SJCRH30 (cell line): ENCODE results near the gene PARG. TPM values are rescaled to one million over a fixed set of nuclear protein-coding genes. Genes with fewer than 3 reads are reported as not detected.
"Not testable (repeated sequence)": the region's sequence is repeated elsewhere in the genome, so short reads cannot be mapped to it uniquely, and the experiment has no call there.

Experiments used
- DNase-seq, 2 experiments: peaks; one replicate each; pipeline ENCODE4 v3.0.0-alpha.2; 2015 to 2020
- H3K27ac ChIP-seq: fragments of 250-450 bp; sonication (Bioruptor Pico); 2 replicates; pipeline ENCODE4 v1.5.1; 2020; ENCODE audit warnings: mild to moderate bottlenecking, moderate library complexity
- H3K27me3 ChIP-seq: fragments of 250-450 bp; sonication (Bioruptor Pico); 2 replicates; pipeline ENCODE4 v1.5.1; 2020; ENCODE audit warnings: mild to moderate bottlenecking, moderate library complexity
- H3K36me3 ChIP-seq: fragments of 250-450 bp; sonication (Bioruptor Pico); 2 replicates; pipeline ENCODE4 v1.5.1; 2020; ENCODE audit warnings: mild to moderate bottlenecking, moderate library complexity
- H3K4me1 ChIP-seq: fragments of 250-450 bp; sonication (Bioruptor Pico); 2 replicates; pipeline ENCODE4 v1.5.1; 2020; ENCODE audit warnings: mild to moderate bottlenecking, moderate library complexity
- H3K4me3 ChIP-seq: fragments of 250-450 bp; sonication (Bioruptor Pico); 2 replicates; pipeline ENCODE4 v1.5.1; 2020; ENCODE audit warnings: mild to moderate bottlenecking, moderate library complexity
- H3K9me3 ChIP-seq: fragments of 250-450 bp; sonication (Bioruptor Pico); replicated peaks from 2 replicates; pipeline ENCODE4 v1.5.1; 2020; ENCODE audit warnings: mild to moderate bottlenecking, moderate library complexity
- total RNA-seq: library from RNA; depleted of rRNA; stranded (reverse); fragments of >200 nt; shearing (Covaris generic); gene quantifications from 2 replicates; pipeline ENCODE4 v1.2.3, GENCODE V29; 2014

Gene PARG
- total RNA-seq, 1 experiment from 2014 or later, result 25.6 TPM

- Histone ChIP-seq H3K27ac (no peak overlapping the region), H3K36me3 (peaks cover 3% of the 10 kb centered on the region; the same call in 1 of the 2 replicates), H3K9me3 (no peaks in the 10 kb centered on the region), H3K4me1 (no peaks in the 10 kb centered on the region), H3K27me3 (no peaks in the 10 kb centered on the region), H3K4me3 (no peak overlapping the region)
- no peak for DNase-seq
These were observed 122.4 kb downstream of the PARG start for GRCh38 chr10:49819234-49819958.

DNA sequence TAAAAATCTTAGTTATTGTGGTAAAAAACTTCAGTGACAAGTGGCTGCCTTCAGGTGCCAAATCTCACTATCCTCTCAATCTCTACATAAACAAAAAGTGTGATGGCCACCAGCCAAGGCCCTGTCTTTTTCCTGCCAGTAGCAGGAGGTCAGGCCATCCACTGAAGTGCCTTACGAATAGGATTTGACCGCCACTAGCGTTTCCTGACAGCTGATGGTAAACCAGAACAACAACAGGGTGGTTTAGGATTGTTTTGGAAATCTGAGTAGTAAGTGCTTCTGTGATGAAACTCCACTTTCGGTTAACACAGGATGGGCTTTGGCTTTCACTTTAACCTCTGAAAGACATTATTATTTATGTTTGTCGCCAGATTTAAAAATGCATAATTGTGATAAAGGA is 124.0 kb downstream of the PARG start:
- Histone ChIP-seq H3K4me1 (no peaks in the 10 kb centered on the region), H3K4me3 (no peak overlapping the region), H3K9me3 (no peaks in the 10 kb centered on the region), H3K27me3 (no peaks in the 10 kb centered on the region), H3K27ac (no peak overlapping the region), H3K36me3 (peaks cover 3% of the 10 kb centered on the region; the same call in 1 of the 2 replicates)
- DNase-seq, result peak; percentile 3 to 5

DNA sequence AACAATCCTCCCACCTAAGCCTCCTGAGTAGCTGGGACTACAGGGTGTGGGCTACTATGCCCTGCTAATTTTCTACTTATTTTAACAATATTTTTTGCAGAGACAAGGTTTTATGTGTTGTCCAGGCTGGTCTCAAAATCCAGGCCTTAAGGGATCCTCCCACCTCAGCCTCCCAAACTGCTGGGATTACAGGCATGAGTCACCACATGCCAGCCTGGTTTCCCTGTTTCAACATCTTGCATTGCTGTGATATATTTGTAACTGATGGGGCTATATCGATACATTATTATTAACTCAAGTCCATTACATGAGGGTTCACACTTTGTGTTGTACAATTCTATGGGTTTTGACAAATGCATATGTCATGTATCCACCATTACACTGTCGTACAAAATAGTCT is 137.8 kb downstream of the PARG start:
- Histone ChIP-seq H3K4me3 (no peak overlapping the region), H3K27ac (no peak overlapping the region), H3K27me3 (no peaks in the 10 kb centered on the region), H3K9me3 (no peaks in the 10 kb centered on the region), H3K36me3 (no peaks in the 10 kb centered on the region), H3K4me1 (no peaks in the 10 kb centered on the region)
- no peak for DNase-seq

DNA sequence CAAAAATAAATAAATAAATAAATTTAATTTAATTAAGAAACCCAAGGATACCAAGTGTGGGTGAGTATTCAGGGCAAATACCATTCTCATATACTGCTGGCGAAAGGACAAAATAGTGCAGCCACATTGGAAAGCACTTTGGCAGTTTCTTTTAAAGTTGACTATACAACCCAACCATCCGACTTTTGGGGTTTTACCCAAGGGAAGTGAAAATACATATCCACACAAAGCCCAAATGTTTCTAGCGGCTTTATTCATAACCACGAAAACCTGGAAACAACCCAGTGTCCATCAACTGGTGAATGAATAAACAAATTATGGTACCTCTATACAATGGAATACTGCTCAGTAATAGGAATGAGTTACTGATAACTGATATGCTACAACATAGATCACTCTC is 143.6 kb downstream of the PARG start:
- no peak for DNase-seq
- no peaks in the 10 kb centered on the region for H3K27me3 ChIP-seq
- H3K4me1 ChIP-seq, result no peaks in the 10 kb centered on the region
- H3K4me3 ChIP-seq, result no peak overlapping the region
- H3K27ac ChIP-seq, result no peak overlapping the region
- H3K36me3 ChIP-seq, result no peaks in the 10 kb centered on the region
- H3K9me3 ChIP-seq, result no peaks in the 10 kb centered on the region

GRCh38 chr10:49791100-49791499 is 150.7 kb downstream of the PARG start:
- Histone ChIP-seq H3K36me3 (no peaks in the 10 kb centered on the region), H3K9me3 (no peaks in the 10 kb centered on the region), H3K27me3 (no peaks in the 10 kb centered on the region), H3K4me3 (no peak overlapping the region), H3K27ac (no peak overlapping the region), H3K4me1 (no peaks in the 10 kb centered on the region)
- no peak for DNase-seq

GRCh38 chr10:49784681-49785080 is 157.1 kb downstream of the PARG start:
- Histone ChIP-seq H3K4me3 (no peak overlapping the region), H3K27me3 (no peaks in the 10 kb centered on the region), H3K36me3 (no peaks in the 10 kb centered on the region), H3K9me3 (no peaks in the 10 kb centered on the region), H3K4me1 (no peaks in the 10 kb centered on the region), H3K27ac (no peak overlapping the region)
- no peak for DNase-seq

DNA sequence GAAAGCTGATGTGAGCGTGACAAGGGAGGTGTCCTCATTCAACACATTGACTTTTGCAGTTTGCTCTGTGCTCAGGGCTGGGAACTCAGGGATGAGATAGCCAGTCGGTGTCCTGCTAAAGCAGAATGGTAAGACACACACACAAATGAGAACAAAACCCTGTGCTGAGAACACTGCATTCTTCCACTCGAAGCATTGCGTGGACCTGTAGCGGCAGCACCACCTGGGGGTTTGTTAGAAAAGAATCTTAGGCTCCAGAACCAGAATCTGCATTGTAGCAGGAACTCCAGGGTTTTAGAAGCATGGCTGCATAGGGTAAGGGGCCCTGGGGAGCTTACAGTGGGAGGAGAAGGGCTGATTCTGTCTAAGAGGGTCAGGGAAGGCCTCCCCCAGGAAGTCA is 158.2 kb downstream of the PARG start:
- no peaks in the 10 kb centered on the region for H3K4me1 ChIP-seq
- no peaks in the 10 kb centered on the region for H3K9me3 ChIP-seq
- H3K4me3 ChIP-seq, result no peak overlapping the region
- no peaks in the 10 kb centered on the region for H3K27me3 ChIP-seq
- DNase-seq, result no peak
- H3K36me3 ChIP-seq, result no peaks in the 10 kb centered on the region
- H3K27ac ChIP-seq, result no peak overlapping the region

- H3K27ac ChIP-seq, result no peak overlapping the region
- H3K4me1 ChIP-seq, result no peaks in the 10 kb centered on the region
- no peak for DNase-seq
- H3K4me3 ChIP-seq, result no peak overlapping the region
- no peaks in the 10 kb centered on the region for H3K27me3 ChIP-seq
- H3K9me3 ChIP-seq, result no peaks in the 10 kb centered on the region
- no peaks in the 10 kb centered on the region for H3K36me3 ChIP-seq
These were observed 160.6 kb downstream of the PARG start for GRCh38 chr10:49781247-49781646.

DNA sequence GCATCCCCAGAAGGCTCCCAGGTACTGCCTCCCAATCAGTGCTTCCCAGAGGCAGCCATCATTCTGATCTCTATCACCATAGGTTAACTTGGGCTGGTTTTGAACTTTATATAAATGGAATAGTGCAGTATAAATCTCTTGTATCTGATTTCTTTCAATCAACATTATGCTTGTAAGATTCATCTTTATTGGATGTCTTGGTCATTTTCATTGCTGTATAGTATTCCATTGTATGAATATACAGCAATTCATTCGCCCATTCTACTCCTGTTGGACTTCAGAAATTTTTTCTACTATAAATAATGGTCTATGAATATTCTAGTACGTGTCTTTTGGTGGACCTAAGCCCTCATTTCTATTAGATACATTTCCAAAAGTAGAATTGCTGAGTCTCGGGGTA is 163.6 kb downstream of the PARG start:
- H3K4me3 ChIP-seq, result no peak overlapping the region
- H3K27ac ChIP-seq, result no peak overlapping the region
- no peaks in the 10 kb centered on the region for H3K27me3 ChIP-seq
- H3K9me3 ChIP-seq, result no peaks in the 10 kb centered on the region
- H3K4me1 ChIP-seq, result no peaks in the 10 kb centered on the region
- H3K36me3 ChIP-seq, result no peaks in the 10 kb centered on the region
- DNase-seq, result no peak

DNA sequence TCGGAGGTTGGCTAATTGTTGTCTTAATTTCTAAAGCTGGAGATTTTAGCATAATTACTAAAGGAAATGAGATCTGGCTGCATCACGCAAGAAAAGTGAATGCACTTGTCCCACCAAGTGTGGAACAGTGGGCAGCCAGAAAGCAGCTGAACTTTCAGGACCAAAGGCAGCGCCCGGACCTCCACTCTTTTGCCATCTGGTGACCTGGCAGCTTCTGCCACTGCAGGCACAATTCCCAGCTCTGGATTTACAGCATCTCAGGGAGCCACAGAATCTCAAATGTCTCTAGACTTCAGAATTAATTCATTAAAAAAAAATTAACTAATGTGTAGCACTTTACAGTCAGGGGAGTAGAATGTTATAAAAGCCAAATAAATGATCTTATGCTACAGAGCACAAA is 165.0 kb downstream of the PARG start:
- no peaks in the 10 kb centered on the region for H3K4me1 ChIP-seq
- no peak overlapping the region for H3K27ac ChIP-seq
- DNase-seq, result no peak
- H3K4me3 ChIP-seq, result no peak overlapping the region
- no peaks in the 10 kb centered on the region for H3K9me3 ChIP-seq
- no peaks in the 10 kb centered on the region for H3K27me3 ChIP-seq
- H3K36me3 ChIP-seq, result no peaks in the 10 kb centered on the region

DNA sequence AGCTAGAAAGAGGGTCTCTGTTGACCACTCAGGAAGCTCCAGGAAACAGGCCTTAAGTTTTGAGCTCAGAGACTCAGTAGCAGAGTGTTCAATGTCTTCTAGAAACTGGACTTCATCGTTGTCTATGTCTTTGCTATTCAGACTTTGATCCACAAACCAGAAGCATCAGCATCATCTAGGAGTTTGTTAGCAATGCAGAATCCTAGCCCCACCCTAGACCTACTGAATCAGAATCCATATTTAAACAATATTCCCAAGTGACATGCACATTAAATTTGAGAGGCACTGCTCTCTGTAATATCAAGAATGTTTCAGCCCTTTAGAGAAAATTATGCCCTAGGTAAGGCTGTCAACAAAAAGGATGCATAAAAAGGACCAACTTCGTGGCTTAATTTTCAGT is 166.8 kb downstream of the PARG start:
- Histone ChIP-seq H3K27me3 (no peaks in the 10 kb centered on the region), H3K36me3 (no peaks in the 10 kb centered on the region), H3K27ac (no peak overlapping the region), H3K9me3 (no peaks in the 10 kb centered on the region), H3K4me3 (no peak overlapping the region), H3K4me1 (no peaks in the 10 kb centered on the region)
- no peak for DNase-seq

DNA sequence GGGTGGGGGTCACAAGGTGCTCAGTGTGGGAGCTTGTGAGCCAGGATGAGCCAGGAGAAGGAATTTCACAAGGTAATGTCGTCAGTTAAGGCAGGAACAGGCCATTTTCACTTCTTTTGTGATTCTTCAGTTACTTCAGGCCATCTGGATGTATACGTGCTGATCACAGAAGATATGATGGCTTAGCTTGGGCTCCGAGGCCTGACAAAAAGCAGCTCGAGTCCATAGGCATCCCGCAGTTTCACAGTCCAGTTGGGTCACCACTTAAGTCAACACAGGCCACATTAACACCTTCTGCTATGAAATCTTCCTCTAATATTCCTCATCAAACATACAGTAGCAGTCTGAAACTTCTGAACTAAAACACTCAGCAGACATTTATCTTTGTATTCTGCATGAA is 168.9 kb downstream of the PARG start:
- not testable (repeated sequence) for H3K27ac ChIP-seq, H3K4me3 ChIP-seq, H3K36me3 ChIP-seq, H3K27me3 ChIP-seq, H3K4me1 ChIP-seq, DNase-seq, H3K9me3 ChIP-seq

DNA sequence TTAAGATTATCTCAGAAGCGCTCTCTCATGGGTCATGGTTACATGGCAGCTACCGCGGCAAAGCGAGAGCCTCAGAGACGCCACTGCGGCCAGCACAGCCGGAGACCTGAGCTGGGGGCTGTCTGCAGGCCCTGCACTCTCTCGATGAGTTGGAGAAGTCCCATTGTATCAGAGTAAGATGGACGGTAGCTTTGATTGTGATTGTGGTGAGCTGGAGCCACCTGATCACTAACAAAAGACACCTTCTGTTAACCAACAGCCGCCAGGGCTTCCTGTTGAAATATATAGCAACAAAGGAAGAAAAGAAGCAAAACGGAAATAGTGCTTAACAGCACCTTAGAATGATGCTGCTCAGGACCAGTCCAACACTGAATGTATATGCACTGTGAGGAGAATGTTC is 170.8 kb downstream of the PARG start:
- DNase-seq, H3K4me3 ChIP-seq, H3K36me3 ChIP-seq, H3K4me1 ChIP-seq, H3K27me3 ChIP-seq, H3K27ac ChIP-seq, H3K9me3 ChIP-seq: not testable (repeated sequence)

DNA sequence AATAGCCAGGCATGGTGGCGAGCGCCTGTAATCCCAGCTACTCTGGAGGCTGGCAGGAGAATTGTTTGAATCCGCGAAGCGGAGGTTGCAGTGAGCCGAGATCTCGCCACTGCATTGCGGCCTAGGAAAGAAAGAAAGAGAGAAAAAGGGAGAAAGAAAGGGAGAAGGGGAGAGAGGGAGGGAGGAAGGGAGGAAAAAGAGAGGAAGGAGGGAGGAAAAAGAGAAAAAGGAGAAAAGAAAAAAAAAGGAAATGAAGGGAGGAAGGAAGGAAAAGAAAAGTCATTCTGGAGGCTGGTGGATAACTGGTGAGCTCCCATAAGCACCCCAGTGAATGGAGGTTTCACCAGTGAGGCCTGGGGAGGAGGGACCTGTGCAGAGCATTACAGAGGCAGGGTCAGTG is 172.1 kb downstream of the PARG start:
- DNase-seq, result no peak
- Histone ChIP-seq H3K4me3 (no peak overlapping the region), H3K9me3 (no peaks in the 10 kb centered on the region)

GRCh38 chr10:49768731-49769130 is 173.1 kb downstream of the PARG start:
- H3K36me3 ChIP-seq, result no peaks in the 10 kb centered on the region
- DNase-seq, result no peak
- H3K27ac ChIP-seq, result no peak overlapping the region
- H3K4me3 ChIP-seq, result no peak overlapping the region
- H3K9me3 ChIP-seq, result no peaks in the 10 kb centered on the region
- H3K4me1 ChIP-seq, result no peaks in the 10 kb centered on the region
- no peaks in the 10 kb centered on the region for H3K27me3 ChIP-seq

More for the DNA sequence above, 172.1 kb downstream of the PARG start:
- no peaks in the 10 kb centered on the region for H3K4me1 ChIP-seq
- H3K27ac ChIP-seq, result no peak overlapping the region
- H3K27me3 ChIP-seq, result no peaks in the 10 kb centered on the region
- no peaks in the 10 kb centered on the region for H3K36me3 ChIP-seq

- DNase-seq, result no peak
- Histone ChIP-seq H3K4me3 (no peak overlapping the region), H3K27me3 (no peaks in the 10 kb centered on the region), H3K9me3 (no peaks in the 10 kb centered on the region), H3K36me3 (no peaks in the 10 kb centered on the region), H3K27ac (no peak overlapping the region), H3K4me1 (no peaks in the 10 kb centered on the region)
These were observed 173.5 kb downstream of the PARG start for GRCh38 chr10:49768329-49768728.
